Prostate gland (tissue), 2 donors: ENCODE measurements around the gene APBA1. TPM values are rescaled to one million over a fixed set of nuclear protein-coding genes. Genes with fewer than 3 reads are reported as not detected.

Source experiments
- DNase-seq: peaks from one replicate; pipeline ENCODE4 v3.0.0-alpha.2; 2019; ENCODE audit warnings: low spot score
- H3K27ac ChIP-seq, 2 donors: fragments of 200-600 bp; sonication (generic); 2 replicates each; pipeline ENCODE4 v1.5.1; 2017 to 2019
- H3K27me3 ChIP-seq: fragments of 200-600 bp; sonication (generic); replicated peaks from 2 replicates; pipeline ENCODE4 v1.5.1; 2019; ENCODE audit not compliant: insufficient read depth
- H3K36me3 ChIP-seq, 2 donors: fragments of 200-600 bp; sonication (generic); 1 replicate in 1 of 2; 2 replicates in 1 of 2; pipeline versions ENCODE4 v1.5.1 to v1.8.1; 2017 to 2019
- H3K4me1 ChIP-seq: fragments of 200-600 bp; sonication (generic); replicated peaks from 2 replicates; pipeline ENCODE4 v1.5.1; 2019
- H3K4me3 ChIP-seq, 2 donors: fragments of 200-600 bp; sonication (generic); 2 replicates each; pipeline ENCODE4 v1.5.1; 2017 to 2019
- H3K9me3 ChIP-seq: fragments of 200-600 bp; sonication (generic); 2 replicates; pipeline ENCODE4 v1.5.1; 2017
- POLR2A ChIP-seq: fragments of 450-650 bp; IDR thresholded peaks from one replicate; pipeline ENCODE4 v1.6.1; 2016; ENCODE audit warnings: antibody characterized with exemption, mild to moderate bottlenecking
- POLR2AphosphoS5 ChIP-seq: sonication (generic); formaldehyde crosslinking; IDR thresholded peaks from one replicate; pipeline ENCODE4 v1.6.1; 2017; ENCODE audit warnings: antibody characterized with exemption
- WGBS: methylation state at CpG from one replicate; pipeline ENCODE4 v1.1.5; 2018; 5-methylcytosine and 5-hydroxymethylcytosine counted together
- intact Hi-C: fragments of 100-400 bp; cut with DNase I; formaldehyde crosslinking; loops from one replicate; pipeline ENCODE4 v1.14.2; 2022
- total RNA-seq, 2 donors: library from RNA; depleted of rRNA; stranded (reverse); fragments of >200 nt; gene quantifications; one replicate each; pipeline ENCODE4 v1.1.0, GENCODE V29; 2016
- TF ChIP-seq, protein P1 (sequence below), 4 experiments: fragments of 200-600 bp in 2 of 4; fragments of 450-650 bp in 2 of 4; sonication (generic) in 2 of 4; IDR thresholded peaks; 1 replicate in 3 of 4; 2 replicates in 1 of 4; pipeline ENCODE4 v1.5.1; 2016 to 2019; ENCODE audit warnings: antibody characterized with exemption in 4 of 4, mild to moderate bottlenecking in 2 of 4, moderate library complexity in 2 of 4

The APBA1 gene
- total RNA-seq, 2 donors from 2014 or later: 2.2 to 7.5 TPM

DNA sequence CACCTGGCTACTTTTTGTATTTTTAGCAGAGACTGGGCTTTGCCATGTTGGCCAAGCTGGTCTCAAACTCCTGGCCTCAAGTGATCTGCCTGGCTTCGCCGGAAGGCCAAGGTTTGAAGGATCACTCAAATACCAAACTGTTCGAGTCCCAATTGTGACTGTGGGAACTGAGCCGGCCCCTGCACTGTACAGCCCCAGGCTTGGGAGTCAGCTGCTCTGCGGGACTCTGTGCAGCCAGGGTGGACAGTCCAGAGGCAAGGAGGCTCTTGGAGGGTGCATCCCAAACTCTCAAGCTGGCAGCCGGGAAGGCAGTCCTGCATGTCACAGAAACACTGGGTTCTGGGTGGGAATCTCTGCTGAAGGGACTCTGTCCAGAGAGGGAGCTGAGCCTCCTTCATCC lies 238.2 kb downstream of the APBA1 start:
- Histone ChIP-seq H3K9me3 (no peaks in the 10 kb centered on the region), H3K4me3 (no peak overlapping the region), H3K36me3 (no peaks in the 10 kb centered on the region), H3K27ac (no peak overlapping the region), H3K27me3 (no peaks in the 10 kb centered on the region), H3K4me1 (no peaks in the 10 kb centered on the region)
- TF ChIP-seq, protein P1, sequence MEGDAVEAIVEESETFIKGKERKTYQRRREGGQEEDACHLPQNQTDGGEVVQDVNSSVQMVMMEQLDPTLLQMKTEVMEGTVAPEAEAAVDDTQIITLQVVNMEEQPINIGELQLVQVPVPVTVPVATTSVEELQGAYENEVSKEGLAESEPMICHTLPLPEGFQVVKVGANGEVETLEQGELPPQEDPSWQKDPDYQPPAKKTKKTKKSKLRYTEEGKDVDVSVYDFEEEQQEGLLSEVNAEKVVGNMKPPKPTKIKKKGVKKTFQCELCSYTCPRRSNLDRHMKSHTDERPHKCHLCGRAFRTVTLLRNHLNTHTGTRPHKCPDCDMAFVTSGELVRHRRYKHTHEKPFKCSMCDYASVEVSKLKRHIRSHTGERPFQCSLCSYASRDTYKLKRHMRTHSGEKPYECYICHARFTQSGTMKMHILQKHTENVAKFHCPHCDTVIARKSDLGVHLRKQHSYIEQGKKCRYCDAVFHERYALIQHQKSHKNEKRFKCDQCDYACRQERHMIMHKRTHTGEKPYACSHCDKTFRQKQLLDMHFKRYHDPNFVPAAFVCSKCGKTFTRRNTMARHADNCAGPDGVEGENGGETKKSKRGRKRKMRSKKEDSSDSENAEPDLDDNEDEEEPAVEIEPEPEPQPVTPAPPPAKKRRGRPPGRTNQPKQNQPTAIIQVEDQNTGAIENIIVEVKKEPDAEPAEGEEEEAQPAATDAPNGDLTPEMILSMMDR (IDR thresholded peaks at IDR 0.05): no peak
- no peak for TF ChIP-seq POLR2A
- no peak for TF ChIP-seq POLR2AphosphoS5
- 95% methylated on average over 6 of the region's 6 CpGs for WGBS
- DNase-seq: no peak
- intact Hi-C loops: no loop called here

DNA sequence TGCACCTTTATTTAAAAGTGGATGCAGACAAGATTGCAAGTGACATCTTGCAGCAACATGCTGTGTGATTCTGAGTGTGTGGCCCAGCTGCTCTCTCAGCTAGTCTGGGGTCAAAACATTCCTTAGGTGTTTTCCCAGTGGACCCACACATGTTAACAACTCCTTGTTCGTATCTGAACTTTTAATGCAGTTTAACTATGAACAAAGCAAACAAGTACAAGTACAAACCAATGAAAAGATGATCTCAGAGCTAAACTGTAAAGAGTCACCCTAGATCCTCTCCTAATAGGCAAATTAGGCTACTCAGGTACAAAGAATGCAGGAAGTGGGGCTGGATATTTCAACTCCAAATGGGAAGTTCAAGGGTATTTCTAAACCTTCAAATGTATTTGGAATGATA lies 238.8 kb downstream of the APBA1 start:
- Histone ChIP-seq H3K36me3 (no peaks in the 10 kb centered on the region), H3K27ac (no peak overlapping the region), H3K9me3 (no peaks in the 10 kb centered on the region), H3K27me3 (no peaks in the 10 kb centered on the region), H3K4me3 (no peak overlapping the region), H3K4me1 (no peaks in the 10 kb centered on the region)
- 11% methylated on average over 1 of the region's 1 CpG for WGBS
- intact Hi-C loops: no loop called here
- no peak for DNase-seq
- TF ChIP-seq, protein P1 (IDR thresholded peaks at IDR 0.05): no peak
- TF ChIP-seq POLR2AphosphoS5 (no peak), POLR2A (no peak)

DNA sequence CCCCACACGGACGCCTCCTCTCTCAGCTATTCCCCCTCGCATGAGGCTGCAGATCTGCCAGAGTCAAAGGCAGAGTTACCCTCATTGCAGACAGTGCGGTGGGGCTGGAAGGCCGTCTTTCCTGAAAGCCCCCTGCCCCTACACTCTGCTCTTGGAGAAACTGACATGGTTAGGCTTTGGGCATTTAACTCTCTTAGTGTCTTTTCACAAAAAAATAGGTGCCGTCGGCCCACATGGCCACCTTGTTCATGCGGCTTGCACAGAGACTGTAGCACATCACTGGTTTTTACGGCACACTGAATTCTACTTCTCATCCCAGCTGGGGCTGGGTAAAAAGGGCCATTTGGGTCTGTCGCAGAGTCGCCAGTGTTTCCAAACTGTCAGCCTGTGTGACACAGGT lies 239.5 kb downstream of the APBA1 start:
- TF ChIP-seq POLR2AphosphoS5 (no peak), POLR2A (no peak)
- TF ChIP-seq, protein P1 (IDR thresholded peaks at IDR 0.05): no peak
- intact Hi-C loops: no loop called here
- DNase-seq: no peak
- H3K4me1 ChIP-seq: no peaks in the 10 kb centered on the region
- H3K4me3 ChIP-seq: no peak overlapping the region
- no peak overlapping the region for H3K27ac ChIP-seq
- H3K27me3 ChIP-seq: no peaks in the 10 kb centered on the region
- 90% methylated on average over 11 of the region's 11 CpGs for WGBS
- no peaks in the 10 kb centered on the region for H3K9me3 ChIP-seq
- no peaks in the 10 kb centered on the region for H3K36me3 ChIP-seq

DNA sequence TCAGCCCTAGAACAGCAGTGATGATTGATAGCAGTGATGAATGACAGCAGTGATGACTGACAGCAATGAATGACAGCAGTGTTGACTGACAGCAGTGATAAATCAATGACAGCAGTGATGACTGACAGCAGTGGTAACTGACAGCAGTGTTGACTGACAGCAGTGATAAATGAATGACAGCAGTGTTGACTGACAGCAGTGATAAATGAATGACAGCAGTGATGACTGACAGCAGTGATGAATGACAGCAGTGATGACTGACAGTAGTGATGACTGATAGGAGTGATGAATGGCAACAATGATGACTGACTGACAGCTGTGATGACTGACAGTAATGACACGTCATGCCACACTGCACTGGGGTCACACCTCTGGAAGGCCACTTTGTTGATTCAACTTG lies 240.4 kb downstream of the APBA1 start:
- intact Hi-C loops: no loop called here
- H3K4me3 ChIP-seq: no peak overlapping the region
- no peaks in the 10 kb centered on the region for H3K9me3 ChIP-seq
- DNase-seq: no peak
- H3K4me1 ChIP-seq: no peaks in the 10 kb centered on the region
- no peaks in the 10 kb centered on the region for H3K27me3 ChIP-seq
- no peak overlapping the region for H3K27ac ChIP-seq
- H3K36me3 ChIP-seq: no peaks in the 10 kb centered on the region
- TF ChIP-seq, protein P1 (IDR thresholded peaks at IDR 0.05): no peak
- TF ChIP-seq POLR2A: no peak
- TF ChIP-seq POLR2AphosphoS5: no peak
- WGBS: 96% methylated on average over 1 of the region's 1 CpG

DNA sequence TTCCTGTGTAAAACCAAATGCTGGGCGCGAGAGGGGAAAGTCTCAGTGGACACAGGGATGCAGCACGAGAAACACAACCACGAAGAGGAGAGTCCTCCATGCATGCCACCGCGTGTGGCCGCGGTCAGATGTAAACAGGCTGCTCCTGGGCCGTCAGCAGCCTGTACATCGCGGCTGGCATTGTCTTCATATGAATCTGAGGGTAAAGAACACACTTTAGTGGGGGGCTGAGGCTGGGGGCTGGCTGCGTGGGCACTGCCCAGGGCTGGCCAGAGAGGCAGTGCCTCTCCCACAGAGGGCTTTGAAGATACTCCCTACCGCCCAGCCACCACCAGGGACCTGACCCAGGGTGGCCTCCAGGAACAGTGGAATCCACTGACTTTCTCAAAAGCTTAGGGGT lies 241.0 kb downstream of the APBA1 start:
- intact Hi-C loops: no loop called here

More for the DNA sequence above, 241.0 kb downstream of the APBA1 start:
- no peaks in the 10 kb centered on the region for H3K36me3 ChIP-seq
- H3K9me3 ChIP-seq: no peaks in the 10 kb centered on the region
- H3K4me1 ChIP-seq: no peaks in the 10 kb centered on the region
- no peak for DNase-seq
- H3K4me3 ChIP-seq: no peak overlapping the region
- 90% methylated on average over 13 of the region's 13 CpGs for WGBS
- no peak overlapping the region for H3K27ac ChIP-seq
- TF ChIP-seq POLR2A (no peak), POLR2AphosphoS5 (no peak)
- TF ChIP-seq, protein P1 (IDR thresholded peaks at IDR 0.05): no peak
- no peaks in the 10 kb centered on the region for H3K27me3 ChIP-seq
